GM23338 (cell line): ENCODE measurements around the gene FAAH. TPM values are rescaled to one million over a fixed set of nuclear protein-coding genes. Genes with fewer than 3 reads are reported as not detected.

ENCODE experiments used
- ATAC-seq: fragments of 200-7000 bp; cut with Tn5 transposase; 3 replicates; pipeline ENCODE4 v1.9.1; 2020
- DNase-seq: peaks from one replicate; pipeline ENCODE4 v3.0.0-alpha.2; 2015; ENCODE audit warnings: low spot score
- H2AFZ ChIP-seq: fragments of 200-600 bp; sonication (generic); 2 replicates; pipeline ENCODE4 v1.8.0; 2016; ENCODE audit warnings: antibody characterized with exemption, mild to moderate bottlenecking, moderate library complexity
- H3F3A ChIP-seq: fragments of 200-600 bp; sonication (generic); replicated peaks from 2 replicates; pipeline ENCODE4 v1.8.0; 2017; ENCODE audit warnings: antibody characterized with exemption, mixed run types, low read depth
- H3K27ac ChIP-seq: fragments of 200-600 bp; sonication (generic); 2 replicates; pipeline ENCODE4 v1.6.1; 2016; ENCODE audit warnings: low read depth
- H3K27me3 ChIP-seq: fragments of 200-600 bp; sonication (generic); 2 replicates; pipeline ENCODE4 v1.8.0; 2016; ENCODE audit warnings: mild to moderate bottlenecking, mixed run types, moderate library complexity; ENCODE audit not compliant: insufficient read depth
- H3K36me3 ChIP-seq: fragments of 200-600 bp; sonication (generic); 2 replicates; pipeline ENCODE4 v1.8.0; 2016; ENCODE audit warnings: mild to moderate bottlenecking; ENCODE audit not compliant: insufficient read depth
- H3K4me1 ChIP-seq: fragments of 200-600 bp; sonication (generic); 2 replicates; pipeline ENCODE4 v1.8.0; 2016; ENCODE audit warnings: mild to moderate bottlenecking, moderate library complexity; ENCODE audit not compliant: insufficient read depth
- H3K4me2 ChIP-seq: fragments of 200-600 bp; sonication (generic); 2 replicates; pipeline ENCODE4 v1.7.1; 2017; ENCODE audit warnings: mixed run types
- H3K4me3 ChIP-seq: fragments of 200-600 bp; sonication (generic); 2 replicates; pipeline ENCODE4 v1.6.1; 2016; ENCODE audit warnings: mixed run types
- H3K79me2 ChIP-seq: fragments of 200-600 bp; sonication (generic); replicated peaks from 2 replicates; pipeline ENCODE4 v1.8.0; 2017; ENCODE audit warnings: mild to moderate bottlenecking; ENCODE audit not compliant: insufficient read depth
- H3K9me2 ChIP-seq: fragments of 200-600 bp; sonication (generic); 2 replicates; pipeline ENCODE4 v1.8.0; 2017; ENCODE audit not compliant: insufficient read depth
- H4K20me1 ChIP-seq: fragments of 200-600 bp; sonication (generic); replicated peaks from 2 replicates; pipeline ENCODE4 v1.8.0; 2017; ENCODE audit warnings: mild to moderate bottlenecking; ENCODE audit not compliant: insufficient read depth
- H3K27ac Mint-ChIP-seq: 2 replicates; pipeline ENCODE4 v1.8.0; 2020; ENCODE audit warnings: inconsistent platforms, mild to moderate bottlenecking, moderate library complexity, mixed read lengths
- H3K27me3 Mint-ChIP-seq: 3 replicates; pipeline ENCODE4 v1.8.0; 2022; ENCODE audit warnings: low read depth, mild to moderate bottlenecking, moderate library complexity, mixed read lengths, inconsistent platforms; ENCODE audit not compliant: insufficient read depth, poor library complexity
- H3K36me3 Mint-ChIP-seq: 3 replicates; pipeline ENCODE4 v1.8.0; 2021; ENCODE audit warnings: low read depth, mild to moderate bottlenecking, inconsistent platforms, moderate library complexity, mixed read lengths
- H3K4me1 Mint-ChIP-seq: 3 replicates; pipeline ENCODE4 v1.8.0; 2020; ENCODE audit warnings: mild to moderate bottlenecking, inconsistent platforms, mixed read lengths
- H3K4me3 Mint-ChIP-seq: 3 replicates; pipeline ENCODE4 v1.8.0; 2021; ENCODE audit warnings: moderate library complexity, mild to moderate bottlenecking, inconsistent platforms, mixed read lengths
- H3K9me3 Mint-ChIP-seq: 3 replicates; pipeline ENCODE4 v1.8.0; 2020; ENCODE audit warnings: moderate library complexity, mild to moderate bottlenecking, inconsistent platforms, mixed read lengths
- CREB1 ChIP-seq: fragments of 250-450 bp; sonication (Bioruptor Pico); IDR thresholded peaks from 2 replicates; pipeline ENCODE4 v1.5.0; 2020; ENCODE audit warnings: low read depth, mild to moderate bottlenecking, moderate library complexity
- EZH2 ChIP-seq: fragments of 200-600 bp; sonication (generic); IDR thresholded peaks from one replicate; pipeline ENCODE4 v1.8.0; 2017; ENCODE audit warnings: antibody characterized with exemption, mild to moderate bottlenecking, low read depth; ENCODE audit not compliant: unreplicated experiment
- EZH2phosphoT487 ChIP-seq: fragments of 200-600 bp; sonication (generic); IDR thresholded peaks from one replicate; pipeline ENCODE4 v1.8.1; 2018; ENCODE audit warnings: antibody characterized with exemption; ENCODE audit not compliant: unreplicated experiment
- JUNB ChIP-seq: IDR thresholded peaks from one replicate; pipeline ENCODE4 v1.6.1; 2016; ENCODE audit warnings: antibody characterized with exemption; ENCODE audit not compliant: unreplicated experiment
- NANOG ChIP-seq: IDR thresholded peaks from 2 replicates; pipeline ENCODE4 v1.6.1; 2016; ENCODE audit warnings: antibody characterized with exemption, borderline replicate concordance
- POLR2AphosphoS5 ChIP-seq: IDR thresholded peaks from 2 replicates; pipeline ENCODE4 v1.6.1; 2016; ENCODE audit warnings: antibody characterized with exemption, low read depth
- STAT1 ChIP-seq: IDR thresholded peaks from one replicate; pipeline ENCODE4 v1.6.1; 2016; ENCODE audit warnings: antibody characterized with exemption; ENCODE audit not compliant: unreplicated experiment
- ZNF114 ChIP-seq: fragments of 250-450 bp; sonication (Bioruptor Pico); IDR thresholded peaks from 2 replicates; pipeline ENCODE4 v1.5.0; 2020; ENCODE audit warnings: mild to moderate bottlenecking, moderate library complexity
- ZNF331 ChIP-seq: fragments of 250-450 bp; sonication (Bioruptor Pico); IDR thresholded peaks from 2 replicates; pipeline ENCODE4 v1.5.0; 2020; ENCODE audit warnings: low read depth, mild to moderate bottlenecking, moderate library complexity
- polyA plus RNA-seq: library from polyadenylated mRNA; unstranded; fragments of >200 nt; fragmentation: Nextera tagmentation; extraction: Ambion mirVana; gene quantifications from 2 replicates; pipeline ENCODE4 v1.2.1, GENCODE V29; 2016
- total RNA-seq: library from RNA; depleted of rRNA; stranded (reverse); fragments of >200 nt; shearing (Covaris generic); gene quantifications from 2 replicates; pipeline ENCODE4 v1.2.3, GENCODE V29; 2014
- TF ChIP-seq, protein P1 (sequence below): fragments of 250-450 bp; sonication (Bioruptor Pico); IDR thresholded peaks from 2 replicates; pipeline ENCODE4 v1.5.0; 2020; ENCODE audit warnings: mild to moderate bottlenecking, moderate library complexity
- TF ChIP-seq, protein P2 (sequence below): IDR thresholded peaks from one replicate; pipeline ENCODE4 v1.6.1; 2018; ENCODE audit warnings: antibody characterized with exemption; ENCODE audit not compliant: unreplicated experiment
- TF ChIP-seq, protein P3 (sequence below), 2 experiments: fragments of 200-600 bp in 1 of 2; sonication (generic) in 1 of 2; conservative IDR thresholded peaks; 2 replicates each; pipeline versions ENCODE4 v1.5.1 to v1.6.1; 2016 to 2017; ENCODE audit warnings: antibody characterized with exemption in 2 of 2, low read depth in 2 of 2, mild to moderate bottlenecking in 2 of 2, moderate library complexity in 1 of 2
- TF ChIP-seq, protein P4 (sequence below): IDR thresholded peaks from 2 replicates; pipeline ENCODE4 v1.6.1; 2016; ENCODE audit warnings: antibody characterized with exemption

Gene FAAH
- total and polyA plus RNA-seq, 2 experiments from 2014 or later = 10.7 to 24.0 TPM

DNA sequence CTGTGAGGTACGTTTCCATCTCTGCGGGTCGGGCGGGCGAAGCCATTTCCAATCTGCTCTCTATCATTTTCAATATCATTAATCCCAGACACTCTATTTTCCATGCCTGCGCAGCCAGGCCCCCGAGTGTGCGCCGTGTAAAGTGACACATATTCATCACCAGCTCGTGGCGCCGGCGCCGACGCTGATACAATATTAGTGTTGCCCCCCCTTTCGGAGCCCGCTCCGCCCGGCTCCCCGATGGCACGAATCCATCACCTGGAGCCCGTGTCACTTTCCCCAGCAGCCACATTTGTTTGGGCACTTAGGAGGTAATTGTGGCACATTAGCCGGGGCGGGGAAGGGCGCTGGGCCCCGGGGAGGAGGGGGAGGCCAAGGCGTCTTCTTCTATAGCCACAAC is 61.8 kb downstream of the FAAH start:
- Histone ChIP-seq H3K36me3 (no peaks in the 10 kb centered on the region), H4K20me1 (no peaks in the 10 kb centered on the region), H3K79me2 (no peaks in the 10 kb centered on the region), H3K4me3 (no peak overlapping the region), H3K4me1 (peaks cover 7% of the 10 kb centered on the region), H3K4me2 (no peak overlapping the region), H3K9me2 (no peaks in the 10 kb centered on the region), H3K27me3 (peaks cover 91% of the 10 kb centered on the region), H2AFZ (no peak overlapping the region), H3F3A (no peaks in the 10 kb centered on the region), H3K27ac (no peak overlapping the region)
- DNase-seq = no peak
- TF ChIP-seq, protein P1, sequence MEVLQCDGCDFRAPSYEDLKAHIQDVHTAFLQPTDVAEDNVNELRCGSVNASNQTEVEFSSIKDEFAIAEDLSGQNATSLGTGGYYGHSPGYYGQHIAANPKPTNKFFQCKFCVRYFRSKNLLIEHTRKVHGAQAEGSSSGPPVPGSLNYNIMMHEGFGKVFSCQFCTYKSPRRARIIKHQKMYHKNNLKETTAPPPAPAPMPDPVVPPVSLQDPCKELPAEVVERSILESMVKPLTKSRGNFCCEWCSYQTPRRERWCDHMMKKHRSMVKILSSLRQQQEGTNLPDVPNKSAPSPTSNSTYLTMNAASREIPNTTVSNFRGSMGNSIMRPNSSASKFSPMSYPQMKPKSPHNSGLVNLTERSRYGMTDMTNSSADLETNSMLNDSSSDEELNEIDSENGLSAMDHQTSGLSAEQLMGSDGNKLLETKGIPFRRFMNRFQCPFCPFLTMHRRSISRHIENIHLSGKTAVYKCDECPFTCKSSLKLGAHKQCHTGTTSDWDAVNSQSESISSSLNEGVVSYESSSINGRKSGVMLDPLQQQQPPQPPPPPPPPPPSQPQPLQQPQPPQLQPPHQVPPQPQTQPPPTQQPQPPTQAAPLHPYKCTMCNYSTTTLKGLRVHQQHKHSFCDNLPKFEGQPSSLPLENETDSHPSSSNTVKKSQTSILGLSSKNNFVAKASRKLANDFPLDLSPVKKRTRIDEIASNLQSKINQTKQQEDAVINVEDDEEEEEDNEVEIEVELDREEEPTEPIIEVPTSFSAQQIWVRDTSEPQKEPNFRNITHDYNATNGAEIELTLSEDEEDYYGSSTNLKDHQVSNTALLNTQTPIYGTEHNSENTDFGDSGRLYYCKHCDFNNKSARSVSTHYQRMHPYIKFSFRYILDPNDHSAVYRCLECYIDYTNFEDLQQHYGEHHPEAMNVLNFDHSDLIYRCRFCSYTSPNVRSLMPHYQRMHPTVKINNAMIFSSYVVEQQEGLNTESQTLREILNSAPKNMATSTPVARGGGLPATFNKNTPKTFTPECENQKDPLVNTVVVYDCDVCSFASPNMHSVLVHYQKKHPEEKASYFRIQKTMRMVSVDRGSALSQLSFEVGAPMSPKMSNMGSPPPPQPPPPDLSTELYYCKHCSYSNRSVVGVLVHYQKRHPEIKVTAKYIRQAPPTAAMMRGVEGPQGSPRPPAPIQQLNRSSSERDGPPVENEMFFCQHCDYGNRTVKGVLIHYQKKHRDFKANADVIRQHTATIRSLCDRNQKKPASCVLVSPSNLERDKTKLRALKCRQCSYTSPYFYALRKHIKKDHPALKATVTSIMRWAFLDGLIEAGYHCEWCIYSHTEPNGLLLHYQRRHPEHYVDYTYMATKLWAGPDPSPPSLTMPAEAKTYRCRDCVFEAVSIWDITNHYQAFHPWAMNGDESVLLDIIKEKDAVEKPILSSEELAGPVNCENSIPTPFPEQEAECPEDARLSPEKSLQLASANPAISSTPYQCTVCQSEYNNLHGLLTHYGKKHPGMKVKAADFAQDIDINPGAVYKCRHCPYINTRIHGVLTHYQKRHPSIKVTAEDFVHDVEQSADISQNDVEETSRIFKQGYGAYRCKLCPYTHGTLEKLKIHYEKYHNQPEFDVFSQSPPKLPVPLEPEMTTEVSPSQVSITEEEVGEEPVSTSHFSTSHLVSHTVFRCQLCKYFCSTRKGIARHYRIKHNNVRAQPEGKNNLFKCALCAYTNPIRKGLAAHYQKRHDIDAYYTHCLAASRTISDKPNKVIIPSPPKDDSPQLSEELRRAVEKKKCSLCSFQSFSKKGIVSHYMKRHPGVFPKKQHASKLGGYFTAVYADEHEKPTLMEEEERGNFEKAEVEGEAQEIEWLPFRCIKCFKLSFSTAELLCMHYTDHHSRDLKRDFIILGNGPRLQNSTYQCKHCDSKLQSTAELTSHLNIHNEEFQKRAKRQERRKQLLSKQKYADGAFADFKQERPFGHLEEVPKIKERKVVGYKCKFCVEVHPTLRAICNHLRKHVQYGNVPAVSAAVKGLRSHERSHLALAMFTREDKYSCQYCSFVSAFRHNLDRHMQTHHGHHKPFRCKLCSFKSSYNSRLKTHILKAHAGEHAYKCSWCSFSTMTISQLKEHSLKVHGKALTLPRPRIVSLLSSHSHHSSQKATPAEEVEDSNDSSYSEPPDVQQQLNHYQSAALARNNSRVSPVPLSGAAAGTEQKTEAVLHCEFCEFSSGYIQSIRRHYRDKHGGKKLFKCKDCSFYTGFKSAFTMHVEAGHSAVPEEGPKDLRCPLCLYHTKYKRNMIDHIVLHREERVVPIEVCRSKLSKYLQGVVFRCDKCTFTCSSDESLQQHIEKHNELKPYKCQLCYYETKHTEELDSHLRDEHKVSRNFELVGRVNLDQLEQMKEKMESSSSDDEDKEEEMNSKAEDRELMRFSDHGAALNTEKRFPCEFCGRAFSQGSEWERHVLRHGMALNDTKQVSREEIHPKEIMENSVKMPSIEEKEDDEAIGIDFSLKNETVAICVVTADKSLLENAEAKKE (CRISPR knock-in tag) = no peak
- TF ChIP-seq, protein P2, sequence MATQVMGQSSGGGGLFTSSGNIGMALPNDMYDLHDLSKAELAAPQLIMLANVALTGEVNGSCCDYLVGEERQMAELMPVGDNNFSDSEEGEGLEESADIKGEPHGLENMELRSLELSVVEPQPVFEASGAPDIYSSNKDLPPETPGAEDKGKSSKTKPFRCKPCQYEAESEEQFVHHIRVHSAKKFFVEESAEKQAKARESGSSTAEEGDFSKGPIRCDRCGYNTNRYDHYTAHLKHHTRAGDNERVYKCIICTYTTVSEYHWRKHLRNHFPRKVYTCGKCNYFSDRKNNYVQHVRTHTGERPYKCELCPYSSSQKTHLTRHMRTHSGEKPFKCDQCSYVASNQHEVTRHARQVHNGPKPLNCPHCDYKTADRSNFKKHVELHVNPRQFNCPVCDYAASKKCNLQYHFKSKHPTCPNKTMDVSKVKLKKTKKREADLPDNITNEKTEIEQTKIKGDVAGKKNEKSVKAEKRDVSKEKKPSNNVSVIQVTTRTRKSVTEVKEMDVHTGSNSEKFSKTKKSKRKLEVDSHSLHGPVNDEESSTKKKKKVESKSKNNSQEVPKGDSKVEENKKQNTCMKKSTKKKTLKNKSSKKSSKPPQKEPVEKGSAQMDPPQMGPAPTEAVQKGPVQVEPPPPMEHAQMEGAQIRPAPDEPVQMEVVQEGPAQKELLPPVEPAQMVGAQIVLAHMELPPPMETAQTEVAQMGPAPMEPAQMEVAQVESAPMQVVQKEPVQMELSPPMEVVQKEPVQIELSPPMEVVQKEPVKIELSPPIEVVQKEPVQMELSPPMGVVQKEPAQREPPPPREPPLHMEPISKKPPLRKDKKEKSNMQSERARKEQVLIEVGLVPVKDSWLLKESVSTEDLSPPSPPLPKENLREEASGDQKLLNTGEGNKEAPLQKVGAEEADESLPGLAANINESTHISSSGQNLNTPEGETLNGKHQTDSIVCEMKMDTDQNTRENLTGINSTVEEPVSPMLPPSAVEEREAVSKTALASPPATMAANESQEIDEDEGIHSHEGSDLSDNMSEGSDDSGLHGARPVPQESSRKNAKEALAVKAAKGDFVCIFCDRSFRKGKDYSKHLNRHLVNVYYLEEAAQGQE = no peak
- TF ChIP-seq ZNF114 (no peak), POLR2AphosphoS5 (no peak), EZH2 (no peak), NANOG (no peak), CREB1 (CRISPR knock-in tag) (no peak), STAT1 (no peak), ZNF331 (CRISPR knock-in tag) (no peak), EZH2phosphoT487 (no peak), JUNB (no peak)
- TF ChIP-seq, protein P3, sequence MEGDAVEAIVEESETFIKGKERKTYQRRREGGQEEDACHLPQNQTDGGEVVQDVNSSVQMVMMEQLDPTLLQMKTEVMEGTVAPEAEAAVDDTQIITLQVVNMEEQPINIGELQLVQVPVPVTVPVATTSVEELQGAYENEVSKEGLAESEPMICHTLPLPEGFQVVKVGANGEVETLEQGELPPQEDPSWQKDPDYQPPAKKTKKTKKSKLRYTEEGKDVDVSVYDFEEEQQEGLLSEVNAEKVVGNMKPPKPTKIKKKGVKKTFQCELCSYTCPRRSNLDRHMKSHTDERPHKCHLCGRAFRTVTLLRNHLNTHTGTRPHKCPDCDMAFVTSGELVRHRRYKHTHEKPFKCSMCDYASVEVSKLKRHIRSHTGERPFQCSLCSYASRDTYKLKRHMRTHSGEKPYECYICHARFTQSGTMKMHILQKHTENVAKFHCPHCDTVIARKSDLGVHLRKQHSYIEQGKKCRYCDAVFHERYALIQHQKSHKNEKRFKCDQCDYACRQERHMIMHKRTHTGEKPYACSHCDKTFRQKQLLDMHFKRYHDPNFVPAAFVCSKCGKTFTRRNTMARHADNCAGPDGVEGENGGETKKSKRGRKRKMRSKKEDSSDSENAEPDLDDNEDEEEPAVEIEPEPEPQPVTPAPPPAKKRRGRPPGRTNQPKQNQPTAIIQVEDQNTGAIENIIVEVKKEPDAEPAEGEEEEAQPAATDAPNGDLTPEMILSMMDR (conservative IDR thresholded peaks at IDR 0.05; ENCODE audit: low read depth in 2 of 2) = no peak
- TF ChIP-seq, protein P4, sequence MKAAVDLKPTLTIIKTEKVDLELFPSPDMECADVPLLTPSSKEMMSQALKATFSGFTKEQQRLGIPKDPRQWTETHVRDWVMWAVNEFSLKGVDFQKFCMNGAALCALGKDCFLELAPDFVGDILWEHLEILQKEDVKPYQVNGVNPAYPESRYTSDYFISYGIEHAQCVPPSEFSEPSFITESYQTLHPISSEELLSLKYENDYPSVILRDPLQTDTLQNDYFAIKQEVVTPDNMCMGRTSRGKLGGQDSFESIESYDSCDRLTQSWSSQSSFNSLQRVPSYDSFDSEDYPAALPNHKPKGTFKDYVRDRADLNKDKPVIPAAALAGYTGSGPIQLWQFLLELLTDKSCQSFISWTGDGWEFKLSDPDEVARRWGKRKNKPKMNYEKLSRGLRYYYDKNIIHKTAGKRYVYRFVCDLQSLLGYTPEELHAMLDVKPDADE = no peak
- Mint-ChIP-seq H3K27ac (no peak overlapping the region), H3K4me3 (no peak overlapping the region), H3K9me3 (no peaks in the 10 kb centered on the region; the same call in 2 of the 3 replicates), H3K4me1 (peaks cover 19% of the 10 kb centered on the region), H3K27me3 (peaks cover 57% of the 10 kb centered on the region), H3K36me3 (no peaks in the 10 kb centered on the region; the same call in 2 of the 3 replicates)
- ATAC-seq = no peak
